Measurements from ENCODE around the gene IL22RA2. TPM values are rescaled to one million over a fixed set of nuclear protein-coding genes. Genes with fewer than 3 reads are reported as not detected.

Gene IL22RA2
- total RNA-seq, 1 experiment from 2014 or later = not detected

DNA sequence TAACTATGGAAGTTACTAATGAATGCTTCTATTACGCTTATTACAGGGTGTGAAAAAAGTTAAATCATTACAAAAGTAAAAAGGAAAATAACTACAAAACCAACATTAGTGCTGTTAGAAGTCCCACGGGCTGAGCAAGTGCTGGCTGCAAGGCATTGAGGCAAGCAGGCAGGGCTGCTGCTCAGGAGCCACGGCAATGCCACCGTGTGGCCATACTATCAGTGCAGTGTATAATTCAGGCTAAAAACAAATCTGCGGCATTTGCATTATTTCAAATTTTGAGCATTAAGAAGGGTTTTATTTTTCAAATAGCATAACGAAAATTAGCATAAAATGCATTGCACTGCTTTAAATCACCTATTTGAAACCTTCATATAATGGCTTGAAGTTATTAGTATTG is 28.6 kb upstream of the IL22RA2 start:
- BruUV-seq (replicated peaks) = no TSS peak
- peaks cover 19% of the 10 kb centered on the region for H3K36me3 Mint-ChIP-seq (ENCODE audit: insufficient read depth, unreplicated experiment)
- CTCF ChIA-PET = no interaction called here
- TF ChIP-seq, protein P1, sequence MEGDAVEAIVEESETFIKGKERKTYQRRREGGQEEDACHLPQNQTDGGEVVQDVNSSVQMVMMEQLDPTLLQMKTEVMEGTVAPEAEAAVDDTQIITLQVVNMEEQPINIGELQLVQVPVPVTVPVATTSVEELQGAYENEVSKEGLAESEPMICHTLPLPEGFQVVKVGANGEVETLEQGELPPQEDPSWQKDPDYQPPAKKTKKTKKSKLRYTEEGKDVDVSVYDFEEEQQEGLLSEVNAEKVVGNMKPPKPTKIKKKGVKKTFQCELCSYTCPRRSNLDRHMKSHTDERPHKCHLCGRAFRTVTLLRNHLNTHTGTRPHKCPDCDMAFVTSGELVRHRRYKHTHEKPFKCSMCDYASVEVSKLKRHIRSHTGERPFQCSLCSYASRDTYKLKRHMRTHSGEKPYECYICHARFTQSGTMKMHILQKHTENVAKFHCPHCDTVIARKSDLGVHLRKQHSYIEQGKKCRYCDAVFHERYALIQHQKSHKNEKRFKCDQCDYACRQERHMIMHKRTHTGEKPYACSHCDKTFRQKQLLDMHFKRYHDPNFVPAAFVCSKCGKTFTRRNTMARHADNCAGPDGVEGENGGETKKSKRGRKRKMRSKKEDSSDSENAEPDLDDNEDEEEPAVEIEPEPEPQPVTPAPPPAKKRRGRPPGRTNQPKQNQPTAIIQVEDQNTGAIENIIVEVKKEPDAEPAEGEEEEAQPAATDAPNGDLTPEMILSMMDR (IDR thresholded peaks at IDR 0.05; ENCODE audit: unreplicated experiment) = no peak
- H3K4me1 Mint-ChIP-seq (ENCODE audit: low read depth, unreplicated experiment) = no peaks in the 10 kb centered on the region
- H3K4me3 Mint-ChIP-seq (ENCODE audit: low read depth, unreplicated experiment) = no peak overlapping the region
- H3K27me3 Mint-ChIP-seq (ENCODE audit: unreplicated experiment) = no peaks in the 10 kb centered on the region
- intact Hi-C loops (cut with micrococcal nuclease; ENCODE audit: unreplicated experiment) = no loop called here
- no peaks in the 10 kb centered on the region for H3K9me3 Mint-ChIP-seq (ENCODE audit: low read depth, unreplicated experiment)
- no peak overlapping the region for H3K27ac Mint-ChIP-seq (ENCODE audit: unreplicated experiment)
- DNase-seq = no peak

DNA sequence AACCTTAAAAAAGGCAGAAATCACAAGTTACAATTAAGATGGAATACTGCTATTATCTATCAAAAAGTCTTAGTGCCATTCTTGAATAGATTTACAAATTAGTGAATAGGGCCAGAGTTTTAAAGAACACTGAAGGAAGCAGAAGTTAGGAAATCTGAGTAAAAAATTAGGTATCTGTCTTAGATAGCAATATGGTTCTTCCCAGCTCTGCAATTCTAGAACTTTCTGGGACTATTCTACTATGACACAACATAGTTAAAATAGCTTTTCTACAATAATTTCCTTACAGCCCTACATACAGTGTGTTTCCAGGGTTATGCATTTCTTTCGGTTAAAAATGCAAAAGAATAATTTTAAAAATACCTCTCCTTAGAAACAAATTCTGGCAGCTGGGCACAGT is 27.6 kb upstream of the IL22RA2 start:
- H3K4me3 Mint-ChIP-seq (ENCODE audit: low read depth, unreplicated experiment) = no peak overlapping the region
- no peaks in the 10 kb centered on the region for H3K4me1 Mint-ChIP-seq (ENCODE audit: low read depth, unreplicated experiment)
- no TSS peak for BruUV-seq (replicated peaks)
- peaks cover 26% of the 10 kb centered on the region for H3K36me3 Mint-ChIP-seq (ENCODE audit: insufficient read depth, unreplicated experiment)
- H3K27me3 Mint-ChIP-seq (ENCODE audit: unreplicated experiment) = no peaks in the 10 kb centered on the region
- TF ChIP-seq, protein P1 (IDR thresholded peaks at IDR 0.05; ENCODE audit: unreplicated experiment) = no peak
- no peak for DNase-seq
- H3K27ac Mint-ChIP-seq (ENCODE audit: unreplicated experiment) = no peak overlapping the region
- H3K9me3 Mint-ChIP-seq (ENCODE audit: low read depth, unreplicated experiment) = no peaks in the 10 kb centered on the region
- intact Hi-C loops (cut with micrococcal nuclease; ENCODE audit: unreplicated experiment) = no loop called here
- CTCF ChIA-PET = interaction anchor here (0.7 kb wide), 1 partner anchor 907 kb away, joined by 3 read pairs; no protein-coding TSS in a partner anchor

DNA sequence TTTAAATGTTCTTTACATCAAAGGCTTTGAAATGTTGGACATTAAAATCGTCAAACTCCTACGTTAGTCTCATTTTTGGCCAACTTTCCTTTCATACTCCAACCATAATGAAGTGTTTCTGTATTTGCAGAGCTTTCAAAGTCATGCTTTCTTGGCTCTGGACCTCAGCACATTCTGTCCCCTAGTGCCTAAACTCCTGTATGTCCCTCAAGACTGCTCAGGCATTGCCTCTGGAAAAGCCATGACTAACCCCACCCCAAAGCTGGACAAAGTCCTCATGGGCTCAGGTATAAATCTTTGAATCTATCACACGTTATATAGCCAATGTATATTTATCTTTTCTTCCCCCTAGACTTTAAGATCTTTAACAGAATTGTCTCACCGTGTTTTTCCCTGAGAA is 26.8 kb upstream of the IL22RA2 start:
- BruUV-seq (replicated peaks) = no TSS peak
- TF ChIP-seq, protein P1 (IDR thresholded peaks at IDR 0.05; ENCODE audit: unreplicated experiment) = no peak
- no peak overlapping the region for H3K27ac Mint-ChIP-seq (ENCODE audit: unreplicated experiment)
- peaks cover 27% of the 10 kb centered on the region for H3K36me3 Mint-ChIP-seq (ENCODE audit: insufficient read depth, unreplicated experiment)
- intact Hi-C loops (cut with micrococcal nuclease; ENCODE audit: unreplicated experiment) = no loop called here
- no peak for DNase-seq
- no peaks in the 10 kb centered on the region for H3K9me3 Mint-ChIP-seq (ENCODE audit: low read depth, unreplicated experiment)
- H3K4me3 Mint-ChIP-seq (ENCODE audit: low read depth, unreplicated experiment) = no peak overlapping the region
- H3K27me3 Mint-ChIP-seq (ENCODE audit: unreplicated experiment) = no peaks in the 10 kb centered on the region
- CTCF ChIA-PET = no interaction called here
- no peaks in the 10 kb centered on the region for H3K4me1 Mint-ChIP-seq (ENCODE audit: low read depth, unreplicated experiment)

DNA sequence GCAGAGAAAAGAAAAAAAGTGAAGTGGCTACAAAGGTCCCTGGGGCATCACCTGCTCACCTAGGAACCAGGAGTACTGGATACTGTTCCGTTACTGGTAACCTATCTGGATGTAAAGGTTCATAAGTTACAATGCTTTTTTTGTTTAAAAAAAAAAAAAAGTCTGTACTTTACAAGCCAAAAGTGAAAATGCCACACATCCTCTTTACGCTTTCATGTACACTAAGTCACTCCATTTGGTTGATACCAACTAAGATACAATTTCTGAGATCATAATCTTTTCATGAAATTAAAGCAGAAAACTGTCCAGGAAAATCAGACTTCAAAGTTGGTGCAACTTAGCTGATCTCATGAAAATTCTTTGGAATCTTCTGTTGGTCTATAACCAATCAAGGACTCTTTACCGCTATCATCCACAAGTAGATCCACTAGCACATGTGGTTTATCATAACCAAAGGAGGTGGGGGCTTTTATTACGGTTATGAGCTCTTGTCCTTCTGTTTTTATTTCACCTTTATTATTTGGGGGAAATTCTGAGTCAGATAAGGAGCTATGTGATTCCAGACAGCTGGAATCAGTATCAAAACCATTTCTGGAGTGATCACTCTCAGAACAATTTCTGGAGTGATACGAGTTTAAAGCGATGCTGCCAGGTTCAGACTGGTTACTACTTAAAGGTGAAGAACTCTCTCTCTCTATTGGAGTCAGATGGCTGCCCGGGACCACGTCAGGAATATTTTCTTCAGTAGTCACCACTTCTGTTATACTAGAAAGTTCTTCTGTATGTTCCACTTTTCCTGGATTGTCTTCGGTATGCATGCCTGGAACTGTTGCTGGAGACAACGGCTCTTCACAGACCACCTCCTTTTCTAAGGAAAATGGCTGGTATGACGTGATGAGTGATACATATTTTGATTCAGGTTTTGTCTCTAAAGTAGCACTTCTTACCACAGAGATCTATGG is 24.5 kb upstream of the IL22RA2 start:
- H3K36me3 Mint-ChIP-seq (ENCODE audit: insufficient read depth, unreplicated experiment) = peaks cover 13% of the 10 kb centered on the region
- TF ChIP-seq, protein P1 (IDR thresholded peaks at IDR 0.05; ENCODE audit: unreplicated experiment) = no peak
- no TSS peak for BruUV-seq (replicated peaks)
- intact Hi-C loops (cut with micrococcal nuclease; ENCODE audit: unreplicated experiment) = no loop called here
- no peaks in the 10 kb centered on the region for H3K4me1 Mint-ChIP-seq (ENCODE audit: low read depth, unreplicated experiment)
- H3K27me3 Mint-ChIP-seq (ENCODE audit: unreplicated experiment) = no peaks in the 10 kb centered on the region
- H3K27ac Mint-ChIP-seq (ENCODE audit: unreplicated experiment) = no peak overlapping the region
- no peaks in the 10 kb centered on the region for H3K9me3 Mint-ChIP-seq (ENCODE audit: low read depth, unreplicated experiment)
- no peak overlapping the region for H3K4me3 Mint-ChIP-seq (ENCODE audit: low read depth, unreplicated experiment)
- DNase-seq = no peak
- CTCF ChIA-PET = no interaction called here
